Rectal smooth muscle tissue (tissue), 1 donor: ENCODE measurements around the gene PKNOX2.

Experiments used
- H3K27ac ChIP-seq: one replicate; pipeline ENCODE4 v1.7.0; 2013; ENCODE audit warnings: low read depth, low read length, inconsistent platforms
- H3K27me3 ChIP-seq: one replicate; pipeline ENCODE4 v1.7.0; 2013; ENCODE audit warnings: low read length; ENCODE audit not compliant: control insufficient read depth, insufficient read depth
- H3K36me3 ChIP-seq: one replicate; pipeline ENCODE4 v1.7.0; 2013; ENCODE audit warnings: low read length; ENCODE audit not compliant: control insufficient read depth, insufficient read depth
- H3K4me1 ChIP-seq: one replicate; pipeline ENCODE4 v1.7.0; 2013; ENCODE audit warnings: low read length; ENCODE audit not compliant: control insufficient read depth, insufficient read depth
- H3K4me3 ChIP-seq: one replicate; pipeline ENCODE4 v1.7.0; 2013; ENCODE audit warnings: low read length
- H3K9ac ChIP-seq: one replicate; pipeline ENCODE4 v1.7.0; 2013; ENCODE audit warnings: low read length

The PKNOX2 gene

DNA sequence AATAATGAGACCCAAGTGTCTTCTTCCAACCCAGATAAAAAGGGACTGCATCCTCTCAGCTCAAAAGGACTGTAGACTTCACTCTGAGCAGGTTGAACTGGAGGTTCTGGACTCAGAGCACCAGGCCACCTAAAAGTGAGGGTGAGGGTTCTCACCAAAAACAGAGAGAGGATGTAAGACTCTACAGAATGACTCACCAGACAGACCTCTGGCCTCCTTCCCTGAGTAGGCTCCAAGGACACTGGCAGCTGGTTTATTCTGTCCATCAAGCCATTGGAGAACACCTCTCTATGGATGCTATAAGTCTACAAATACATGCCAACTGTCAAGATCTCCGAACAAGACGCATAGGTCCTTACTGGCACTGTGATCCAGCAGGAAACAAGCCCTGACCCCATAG is 304.3 kb downstream of the PKNOX2 start:
- no peaks in the 10 kb centered on the region for H3K4me1 ChIP-seq
- no peak overlapping the region for H3K4me3 ChIP-seq
- H3K27ac ChIP-seq = no peak overlapping the region
- no peaks in the 10 kb centered on the region for H3K27me3 ChIP-seq
- H3K9ac ChIP-seq = no peak overlapping the region
- no peaks in the 10 kb centered on the region for H3K36me3 ChIP-seq

DNA sequence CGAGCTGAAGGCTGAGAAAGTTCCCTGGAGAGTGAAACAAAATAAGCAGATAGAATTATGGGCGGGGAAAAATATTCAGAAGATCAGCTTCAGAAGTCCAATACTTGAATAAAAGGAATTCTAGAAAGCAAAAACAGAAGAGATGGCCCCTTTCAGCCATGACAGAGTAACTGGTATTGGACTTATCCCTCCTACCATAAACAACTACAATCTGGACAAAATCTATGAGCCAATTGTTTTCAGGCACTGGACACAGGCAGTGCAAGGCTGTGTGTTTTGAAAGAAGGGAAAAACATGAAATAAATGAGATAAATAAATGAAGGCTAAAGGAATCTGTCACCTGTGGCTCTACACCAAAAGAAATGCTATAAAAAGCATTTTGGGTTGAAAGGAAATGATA is 305.8 kb downstream of the PKNOX2 start:
- no peak overlapping the region for H3K27ac ChIP-seq
- H3K9ac ChIP-seq = no peak overlapping the region
- H3K4me3 ChIP-seq = no peak overlapping the region
- H3K4me1 ChIP-seq = no peaks in the 10 kb centered on the region
- no peaks in the 10 kb centered on the region for H3K27me3 ChIP-seq
- no peaks in the 10 kb centered on the region for H3K36me3 ChIP-seq

DNA sequence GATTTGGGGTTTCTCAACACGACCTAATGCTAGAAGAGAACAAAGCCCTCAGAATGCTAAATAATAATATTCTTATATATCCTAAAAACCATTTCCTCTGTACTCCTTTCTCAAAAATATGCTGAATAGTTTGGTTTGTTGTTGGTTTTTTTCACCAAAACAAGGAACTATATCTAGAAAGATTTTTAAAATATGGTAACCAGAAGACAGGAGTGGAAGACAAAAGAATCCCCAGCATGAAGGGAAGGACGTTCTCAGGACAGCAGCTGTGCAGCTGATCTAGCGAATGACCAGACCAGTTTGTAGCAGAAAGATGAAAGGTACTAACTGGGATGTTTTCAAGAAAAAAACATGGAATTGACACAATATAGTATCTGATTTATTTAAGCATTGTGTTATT is 312.2 kb downstream of the PKNOX2 start:
- Histone ChIP-seq H3K9ac (no peak overlapping the region), H3K36me3 (no peaks in the 10 kb centered on the region), H3K4me3 (no peak overlapping the region), H3K27me3 (no peaks in the 10 kb centered on the region), H3K27ac (no peak overlapping the region), H3K4me1 (no peaks in the 10 kb centered on the region)

DNA sequence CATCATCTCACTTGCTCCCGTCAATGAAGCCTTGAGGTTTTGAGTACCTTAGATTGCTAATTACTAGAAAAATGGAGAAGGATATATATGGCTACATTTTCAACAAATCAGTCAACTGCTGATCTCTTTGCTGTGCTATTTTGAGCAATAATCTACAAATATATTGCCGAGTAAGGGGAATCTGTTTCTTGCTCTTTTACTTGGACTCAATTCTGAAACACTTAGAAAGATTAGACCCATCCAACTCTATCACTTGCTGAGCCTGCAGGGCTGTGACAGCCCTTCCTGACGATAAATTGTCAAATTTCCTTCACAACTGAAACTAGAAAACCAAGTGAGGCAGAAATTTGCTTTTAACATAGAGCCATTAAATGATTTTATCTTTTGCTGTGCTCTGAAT is 314.6 kb downstream of the PKNOX2 start:
- Histone ChIP-seq H3K27me3 (no peaks in the 10 kb centered on the region), H3K4me3 (no peak overlapping the region), H3K36me3 (no peaks in the 10 kb centered on the region), H3K9ac (no peak overlapping the region), H3K27ac (no peak overlapping the region), H3K4me1 (no peaks in the 10 kb centered on the region)

DNA sequence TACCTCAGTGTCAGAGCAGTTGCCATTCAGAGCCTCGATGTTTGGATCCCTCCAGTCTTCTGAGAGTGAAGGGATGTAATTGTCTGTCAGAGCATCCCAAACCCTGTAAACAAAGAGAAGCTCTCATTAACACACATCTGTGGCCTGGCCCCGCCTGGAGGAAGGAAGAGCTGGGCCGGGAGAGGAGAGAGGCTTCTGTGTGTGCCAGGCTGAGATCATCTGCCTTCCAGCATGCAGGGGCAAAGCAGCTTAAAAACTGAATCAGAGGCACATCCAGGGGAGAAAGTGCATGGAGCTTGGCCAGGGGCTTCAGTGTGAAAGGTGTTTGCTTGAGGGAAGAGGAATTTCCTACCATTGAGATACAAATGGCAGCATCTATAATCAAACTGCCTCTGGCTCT is 317.0 kb downstream of the PKNOX2 start:
- Histone ChIP-seq H3K27me3 (no peaks in the 10 kb centered on the region), H3K4me3 (no peak overlapping the region), H3K36me3 (no peaks in the 10 kb centered on the region), H3K27ac (no peak overlapping the region), H3K9ac (no peak overlapping the region), H3K4me1 (no peaks in the 10 kb centered on the region)
